HepG2 (cell line): ENCODE results near the gene CSRNP3. TPM values are rescaled to one million over a fixed set of nuclear protein-coding genes. Genes with fewer than 3 reads are reported as not detected.

Source experiments
- ATAC-seq: fragments of 200-7000 bp; cut with Tn5 transposase; 3 replicates; pipeline ENCODE4 v1.9.1; 2020; ENCODE audit warnings: mild to moderate bottlenecking, moderate library complexity
- BruUV-seq: library from RNA; stranded (reverse); fragments of 400-500 nt; replicated peaks from 2 replicates; lab custom pipeline; 2021; lab: Mats Ljungman, UMichigan
- CTCF ChIA-PET: fragments of 300-600 bp; formaldehyde crosslinking; extraction: SDS; loops from one replicate; lab custom pipeline; 2021; ENCODE audit warnings: low total read pairs, inconsistent platforms, low intra/inter-chr PET ratio; lab: Yijun Ruan, JAX
- POLR2A ChIA-PET: fragments of 350-600 bp; sonication (Branson Sonifier 250); formaldehyde crosslinking; loops from one replicate; lab custom pipeline; 2020; ENCODE audit warnings: antibody characterized with exemption, inconsistent platforms; lab: Yijun Ruan, JAX
- DNase-seq: peaks from one replicate; pipeline ENCODE4 v3.0.0-alpha.2; 2015; ENCODE audit warnings: low spot score
- FAIRE-seq: peaks from 3 replicates; lab custom pipeline; 2011; peaks lifted over from hg19 to GRCh38; lab: Jason Lieb, UNC
- H2AFZ ChIP-seq: one replicate; pipeline ENCODE4 v1.6.1; 2011; ENCODE audit warnings: low read length, inconsistent platforms
- H3K27ac ChIP-seq: fragments of 300-600 bp; 3 replicates; pipeline ENCODE4 v1.8.0; 2011; ENCODE audit warnings: mixed run types, mild to moderate bottlenecking, mixed read lengths, low read length, inconsistent platforms; ENCODE audit not compliant: insufficient read depth; ENCODE audit errors: extremely low read length
- H3K27me3 ChIP-seq, 2 experiments: fragments of 200-600 bp in 1 of 2; 2 replicates in 1 of 2; 3 replicates in 1 of 2; pipeline versions ENCODE4 v1.6.0 to v1.8.0; 2011; ENCODE audit warnings: low read length in 2 of 2, mild to moderate bottlenecking in 2 of 2, moderate library complexity in 2 of 2, inconsistent platforms in 1 of 2; ENCODE audit not compliant: insufficient read depth in 2 of 2, control insufficient read depth in 1 of 2
- H3K36me3 ChIP-seq, 2 experiments: fragments of 200-600 bp in 1 of 2; replicated peaks in 1 of 2; 2 replicates in 1 of 2; 3 replicates in 1 of 2; pipeline versions ENCODE4 v1.5.1 to v1.8.0; 2011; ENCODE audit warnings: low read length in 2 of 2, inconsistent platforms in 1 of 2; ENCODE audit not compliant: insufficient read depth in 2 of 2, control insufficient read depth in 1 of 2
- H3K4me1 ChIP-seq: 2 replicates; pipeline ENCODE4 v1.5.1; 2012; ENCODE audit warnings: low read length, inconsistent platforms; ENCODE audit not compliant: insufficient read depth
- H3K4me2 ChIP-seq: 2 replicates; pipeline ENCODE4 v1.6.0; 2011; ENCODE audit warnings: low read depth, low read length, inconsistent platforms
- H3K4me3 ChIP-seq, 3 experiments: fragments of 200-600 bp in 1 of 3; sonication (generic), shearing (Covaris generic) in 1 of 3; replicated peaks in 1 of 3; 2 replicates each; pipeline ENCODE4 v1.5.1; 2011 to 2016; ENCODE audit warnings: low read length in 3 of 3, inconsistent platforms in 2 of 3, low read depth in 2 of 3, mild to moderate bottlenecking in 2 of 3, control low read depth in 1 of 3, mixed read lengths in 1 of 3; ENCODE audit not compliant: insufficient read depth in 1 of 3
- H3K79me2 ChIP-seq: one replicate; pipeline ENCODE4 v1.6.1; 2011; ENCODE audit warnings: low read length, inconsistent platforms; ENCODE audit not compliant: insufficient read depth
- H3K9ac ChIP-seq: 2 replicates; pipeline ENCODE4 v1.6.0; 2011; ENCODE audit warnings: mild to moderate bottlenecking, low read depth, low read length, inconsistent platforms; ENCODE audit not compliant: insufficient read depth
- H3K9me3 ChIP-seq: 2 replicates; pipeline ENCODE4 v1.5.1; 2012; ENCODE audit warnings: mild to moderate bottlenecking, low read length
- H4K20me1 ChIP-seq: 2 replicates; pipeline ENCODE4 v1.6.0; 2011; ENCODE audit warnings: inconsistent platforms, mild to moderate bottlenecking, low read length, moderate library complexity; ENCODE audit not compliant: insufficient read depth
- CTCF ChIP-seq: sonication (generic); formaldehyde crosslinking; IDR thresholded peaks from 2 replicates; pipeline ENCODE4 v1.5.0; 2020; ENCODE audit warnings: mild to moderate bottlenecking, missing genetic modification reagents, moderate library complexity
- MEF2D ChIP-seq: sonication (generic); formaldehyde crosslinking; IDR thresholded peaks from 2 replicates; pipeline ENCODE4 v1.5.1; 2020; ENCODE audit warnings: mild to moderate bottlenecking, missing genetic modification reagents
- PHB2 ChIP-seq: fragments of 450-650 bp; IDR thresholded peaks from 2 replicates; pipeline ENCODE4 v1.6.1; 2018; ENCODE audit not compliant: partially characterized antibody
- STAG1 ChIP-seq: sonication (generic); formaldehyde crosslinking; IDR thresholded peaks from 2 replicates; pipeline ENCODE4 v1.4.0; 2020; ENCODE audit warnings: missing genetic modification reagents
- ZNF407 ChIP-seq: sonication (generic); formaldehyde crosslinking; IDR thresholded peaks from one replicate; pipeline ENCODE4 v1.5.1; 2020; ENCODE audit warnings: mild to moderate bottlenecking, missing genetic modification reagents; ENCODE audit errors: not compliant biosample characterization
- ZSCAN20 ChIP-seq: sonication (generic); formaldehyde crosslinking; IDR thresholded peaks from 2 replicates; pipeline ENCODE4 v1.4.0; 2020; ENCODE audit warnings: missing genetic modification reagents, mild to moderate bottlenecking, borderline replicate concordance
- WGBS: methylation state at CpG from one replicate; pipeline ENCODE4 v1.1.6; 2017; ENCODE audit warnings: low lambda C conversion rate; 5-methylcytosine and 5-hydroxymethylcytosine counted together
- in situ Hi-C: cut with HindIII; loops from 2 replicates; pipeline ENCODE4 v1.10.0; 2017; ENCODE audit warnings: low pct_unique_long_range_greater_than_20kb; ENCODE audit not compliant: extremely low pct_ligation_motif_present
- intact Hi-C: fragments of 100-400 bp; cut with micrococcal nuclease; formaldehyde crosslinking; loops from one replicate; pipeline ENCODE4 v1.10.0; 2022; ENCODE audit not compliant: unreplicated experiment
- polyA plus RNA-seq, 8 experiments: library from polyadenylated mRNA; depleted of rRNA in 3 of 8; stranded (reverse) in 7 of 8; unstranded in 1 of 8; fragments of >200 nt; fragmentation: Illumina TruSeq in 4 of 8; extraction: Trizol in 4 of 8; gene quantifications; 2 replicates each; pipeline versions ENCODE4 v1.2.1 to v1.2.3, GENCODE V29; 2011 to 2016; ENCODE audit warnings: low read depth in 4 of 8, missing spikeins in 1 of 8, mixed read lengths in 1 of 8; ENCODE audit not compliant: insufficient read depth in 1 of 8
- total RNA-seq, 5 experiments: library from RNA; depleted of rRNA; stranded (reverse); fragments of >200 nt; fragmentation: Illumina TruSeq; extraction: Trizol; gene quantifications; 2 replicates each; pipeline ENCODE4 v1.2.3, GENCODE V29; 2016; ENCODE audit warnings: low read depth in 1 of 5

Gene CSRNP3
- total and polyA plus RNA-seq, 2 of the 13 experiments (the other 11 are each of a cell fraction or from before 2014, with no cell fraction given) = not detected

GRCh38 chr2:165563468-165564225 is 94.1 kb downstream of the CSRNP3 start:
- DNase-seq = peak; percentile 16
- H3K4me3 ChIP-seq = no peak overlapping the region
- FAIRE-seq = peak; percentile 34
- H3K27me3 ChIP-seq = no peaks in the 10 kb centered on the region
- in situ Hi-C loops = no loop called here
- TF ChIP-seq STAG1 (peak; percentile 47), CTCF (CRISPR knock-in tag) (peak; percentile 39), MEF2D (CRISPR knock-in tag) (no peak), ZSCAN20 (CRISPR knock-in tag) (no peak), PHB2 (no peak), ZNF407 (CRISPR knock-in tag) (no peak)
- intact Hi-C loops = no loop called here
- no peak overlapping the region for H2AFZ ChIP-seq
- no peaks in the 10 kb centered on the region for H3K36me3 ChIP-seq
- H3K4me2 ChIP-seq = no peak overlapping the region
- CTCF ChIA-PET = no interaction called here
- no peaks in the 10 kb centered on the region for H3K4me1 ChIP-seq
- POLR2A ChIA-PET = no interaction called here
- H3K27ac ChIP-seq = no peak overlapping the region
- no peaks in the 10 kb centered on the region for H4K20me1 ChIP-seq
- H3K9me3 ChIP-seq = no peaks in the 10 kb centered on the region
- H3K9ac ChIP-seq = no peak overlapping the region
- 37% methylated on average over 6 of the region's 6 CpGs for WGBS
- H3K79me2 ChIP-seq = no peaks in the 10 kb centered on the region
- peak; percentile 59 for ATAC-seq
- no TSS peak for BruUV-seq
